Esophagus mucosa (tissue), 1 donor: ENCODE measurements around the gene CGB8. TPM values are rescaled to one million over a fixed set of nuclear protein-coding genes. Genes with fewer than 3 reads are reported as not detected.
A peak's percentile ranks its signal among the peaks of the same experiment; 100 is the strongest.

Experiments
- ATAC-seq: fragments of 200-7000 bp; cut with Tn5 transposase; one replicate; pipeline ENCODE4 v1.9.1; 2020
- total RNA-seq: library from RNA; stranded (reverse); gene quantifications from one replicate; pipeline ENCODE4 v1.2.4, GENCODE V29; 2023
- donor health status: DM: yes; HTN: yes; CAD: no.

Gene CGB8
- total RNA-seq, 1 donor from 2014 or later: not detected

DNA sequence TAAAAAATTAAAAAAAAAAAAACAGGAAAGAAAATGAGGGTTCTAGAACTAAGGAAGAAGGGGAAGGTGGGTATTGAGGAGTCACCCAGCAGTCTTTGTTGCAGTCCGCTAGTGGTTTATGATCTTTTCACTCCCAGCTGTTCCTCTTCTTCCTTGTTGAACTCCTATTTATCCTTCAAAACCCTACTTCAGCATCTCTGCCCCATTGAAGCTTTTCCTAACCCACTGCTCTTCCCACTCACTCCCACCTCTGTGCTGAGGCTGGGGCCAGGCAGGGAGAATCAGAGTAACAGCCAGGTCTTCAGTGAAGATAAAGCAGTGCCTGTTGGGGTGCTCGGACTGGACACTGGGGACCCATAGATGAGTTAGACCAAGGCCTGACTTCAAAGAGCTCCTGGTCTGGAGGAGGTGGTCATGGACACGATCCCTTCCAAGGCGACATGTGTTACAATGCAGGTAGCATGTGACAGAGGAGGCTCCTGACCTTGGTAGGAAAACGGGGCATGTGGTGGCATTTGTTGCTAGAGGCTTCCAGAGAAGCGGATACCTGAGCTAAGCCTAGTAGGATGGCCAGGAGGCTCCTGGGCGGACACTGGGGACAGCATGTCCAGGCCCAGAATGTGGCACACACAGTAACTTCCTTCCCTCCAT, 43.8 kb downstream of the CGB8 start:
- no peak for ATAC-seq

- no peak for ATAC-seq
Measured at GRCh38 chr19:49004133-49004532, 44.8 kb downstream of the CGB8 start.

- ATAC-seq: peak; percentile 69
Measured at GRCh38 chr19:48999481-49000325, 49.2 kb downstream of the CGB8 start.

GRCh38 chr19:48997972-48998371, 50.9 kb downstream of the CGB8 start:
- no peak for ATAC-seq

Other genes with a start within 250 kb of the CGB8 start
- 31.0 TPM for gene BCAT2, start 238.1 kb downstream of the CGB8 start, total RNA-seq
- 0.40 TPM for gene HSD17B14, start 212.6 kb downstream of the CGB8 start, total RNA-seq
- gene PLEKHA4, start 180.5 kb downstream of the CGB8 start, total RNA-seq: 8.1 TPM
- gene PPP1R15A, start 176.7 kb downstream of the CGB8 start, total RNA-seq: 30.0 TPM
- 0.24 TPM for gene TULP2, start 150.4 kb downstream of the CGB8 start, total RNA-seq
- gene NUCB1, start 148.8 kb downstream of the CGB8 start, total RNA-seq: 104 TPM
- gene DHDH, start 115.4 kb downstream of the CGB8 start, total RNA-seq: 1.2 TPM
- gene BAX, start 94.2 kb downstream of the CGB8 start, total RNA-seq: 58.9 TPM
- 417 TPM for gene FTL, start 83.8 kb downstream of the CGB8 start, total RNA-seq
- gene GYS1, start 55.8 kb downstream of the CGB8 start, total RNA-seq: 50.8 TPM
- 79.0 TPM for gene RUVBL2, start 55.2 kb downstream of the CGB8 start, total RNA-seq
- gene LHB, start 32.0 kb downstream of the CGB8 start, total RNA-seq: not detected
- not detected for gene CGB3, start 24.8 kb downstream of the CGB8 start, total RNA-seq
- not detected for gene CGB2, start 17.2 kb downstream of the CGB8 start, total RNA-seq
- not detected for gene CGB1, start 12.2 kb downstream of the CGB8 start, total RNA-seq
- not detected for gene CGB5, start 5.3 kb downstream of the CGB8 start, total RNA-seq
- gene CGB7, start 8.6 kb upstream of the CGB8 start, total RNA-seq: 0.52 TPM
- 5.6 TPM for gene NTF4, start 15.7 kb upstream of the CGB8 start, total RNA-seq
- gene KCNA7, start 23.6 kb upstream of the CGB8 start, total RNA-seq: not detected
- gene SNRNP70, start 36.3 kb upstream of the CGB8 start, total RNA-seq: 82.3 TPM
- gene LIN7B, start 65.3 kb upstream of the CGB8 start, total RNA-seq: 11.7 TPM
- 1.3 TPM for gene C19orf73, start 70.0 kb upstream of the CGB8 start, total RNA-seq
- gene PPFIA3, start 70.4 kb upstream of the CGB8 start, total RNA-seq: 9.2 TPM
- 0.24 TPM for gene HRC, start 106.3 kb upstream of the CGB8 start, total RNA-seq
- gene TRPM4, start 108.7 kb upstream of the CGB8 start, total RNA-seq: 12.1 TPM